ENCODE data around the gene PRICKLE2.

PRICKLE2 gene

GRCh38 chr3:64255741-64256340 is 30.6 kb upstream of the PRICKLE2 start:
- FAIRE-seq (no peak), DNase-seq (ENCODE audit: extremely low spot score, insufficient read length, low read depth) (no peak)

- DNase-seq (ENCODE audit: extremely low spot score, insufficient read length, low read depth) = no peak
- FAIRE-seq = no peak
Observed at GRCh38 chr3:64254443-64254842, 29.2 kb upstream of the PRICKLE2 start.

- DNase-seq (ENCODE audit: extremely low spot score, insufficient read length, low read depth) (no peak), FAIRE-seq (no peak)
Observed at GRCh38 chr3:64253689-64254088, 28.4 kb upstream of the PRICKLE2 start.

- DNase-seq (ENCODE audit: extremely low spot score, insufficient read length, low read depth) = no peak
- no peak for FAIRE-seq
Observed at GRCh38 chr3:64251019-64251418, 25.8 kb upstream of the PRICKLE2 start.

GRCh38 chr3:64247991-64248646 is 22.9 kb upstream of the PRICKLE2 start:
- no peak for DNase-seq (ENCODE audit: extremely low spot score, insufficient read length, low read depth)
- FAIRE-seq = no peak

GRCh38 chr3:64244011-64244942 is 19.0 kb upstream of the PRICKLE2 start:
- DNase-seq (ENCODE audit: extremely low spot score, insufficient read length, low read depth) (no peak), FAIRE-seq (peak; percentile 9)

- FAIRE-seq = no peak
Observed at GRCh38 chr3:64242435-64242834, 17.2 kb upstream of the PRICKLE2 start.

GRCh38 chr3:64240959-64241358 is 15.7 kb upstream of the PRICKLE2 start:
- DNase-seq (ENCODE audit: extremely low spot score, insufficient read length, low read depth) = no peak
- no peak for FAIRE-seq

More at GRCh38 chr3:64242435-64242834, 17.2 kb upstream of the PRICKLE2 start:
- DNase-seq (ENCODE audit: extremely low spot score, insufficient read length, low read depth) = no peak

- FAIRE-seq = no peak
Observed at GRCh38 chr3:64240396-64240795, 15.1 kb upstream of the PRICKLE2 start.

GRCh38 chr3:64239841-64240240 is 14.6 kb upstream of the PRICKLE2 start:
- DNase-seq (ENCODE audit: extremely low spot score, insufficient read length, low read depth) = no peak

More at GRCh38 chr3:64240396-64240795, 15.1 kb upstream of the PRICKLE2 start:
- no peak for DNase-seq (ENCODE audit: extremely low spot score, insufficient read length, low read depth)

GRCh38 chr3:64238971-64239667 is 13.9 kb upstream of the PRICKLE2 start:
- no peak for FAIRE-seq
- no peak for DNase-seq (ENCODE audit: extremely low spot score, insufficient read length, low read depth)

More at GRCh38 chr3:64239841-64240240, 14.6 kb upstream of the PRICKLE2 start:
- FAIRE-seq = no peak

GRCh38 chr3:64237083-64237482 is 11.8 kb upstream of the PRICKLE2 start:
- FAIRE-seq = no peak

GRCh38 chr3:64235605-64236004 is 10.3 kb upstream of the PRICKLE2 start:
- DNase-seq (ENCODE audit: extremely low spot score, insufficient read length, low read depth) (no peak), FAIRE-seq (no peak)

More at GRCh38 chr3:64237083-64237482, 11.8 kb upstream of the PRICKLE2 start:
- no peak for DNase-seq (ENCODE audit: extremely low spot score, insufficient read length, low read depth)

GRCh38 chr3:64234571-64234970 is 9.3 kb upstream of the PRICKLE2 start:
- DNase-seq (ENCODE audit: extremely low spot score, insufficient read length, low read depth) (no peak), FAIRE-seq (no peak)

GRCh38 chr3:64232821-64233220 is 7.6 kb upstream of the PRICKLE2 start:
- no peak for DNase-seq (ENCODE audit: extremely low spot score, insufficient read length, low read depth)
- FAIRE-seq = no peak

GRCh38 chr3:64229903-64230302 is 4.6 kb upstream of the PRICKLE2 start:
- no peak for FAIRE-seq
- DNase-seq (ENCODE audit: extremely low spot score, insufficient read length, low read depth) = no peak

- DNase-seq (ENCODE audit: extremely low spot score, insufficient read length, low read depth) (no peak), FAIRE-seq (no peak)
Observed at GRCh38 chr3:64228110-64228509, 2.8 kb upstream of the PRICKLE2 start.

GRCh38 chr3:64226730-64227129 is 1.5 kb upstream of the PRICKLE2 start:
- no peak for DNase-seq (ENCODE audit: extremely low spot score, insufficient read length, low read depth)
- FAIRE-seq = no peak

- no peak for FAIRE-seq
- no peak for DNase-seq (ENCODE audit: extremely low spot score, insufficient read length, low read depth)
Observed at GRCh38 chr3:64225695-64226499, 631 bp upstream of the PRICKLE2 start.

Data from GM18507 (cell line).